Heart right ventricle (tissue), 16 donors: ENCODE measurements around the gene BIRC7. TPM values are rescaled to one million over a fixed set of nuclear protein-coding genes. Genes with fewer than 3 reads are reported as not detected.

ENCODE experiments used
- ATAC-seq, 8 donors: fragments of 200-7000 bp; cut with Tn5 transposase; one replicate each; pipeline ENCODE4 v1.9.1; 2020; ENCODE audit warnings: mild to moderate bottlenecking in 8 of 8, moderate library complexity in 8 of 8, moderate number of reproducible peaks in 1 of 8
- DNase-seq, 2 donors: peaks; one replicate each; pipeline ENCODE4 v3.0.0-alpha.2; 2020
- H3K27ac ChIP-seq, 10 donors: fragments of 200-600 bp; sonication (generic) in 2 of 10; one replicate each; pipeline versions ENCODE4 v1.5.0 to v1.8.0; 2020 to 2022; ENCODE audit warnings: mild to moderate bottlenecking in 3 of 10
- H3K27me3 ChIP-seq, 7 donors: fragments of 200-600 bp; one replicate each; pipeline ENCODE4 v1.8.0; 2021 to 2022; ENCODE audit warnings: mild to moderate bottlenecking in 2 of 7
- H3K36me3 ChIP-seq, 9 donors: fragments of 200-600 bp; sonication (generic) in 1 of 9; one replicate each; pipeline versions ENCODE4 v1.5.0 to v1.8.0; 2020 to 2022; ENCODE audit warnings: mild to moderate bottlenecking in 2 of 9
- H3K4me1 ChIP-seq, 9 donors: fragments of 200-600 bp; sonication (generic) in 1 of 9; one replicate each; pipeline versions ENCODE4 v1.5.0 to v1.8.0; 2020 to 2022; ENCODE audit warnings: mild to moderate bottlenecking in 4 of 9
- H3K4me3 ChIP-seq, 10 donors: fragments of 200-600 bp; sonication (generic) in 2 of 10; one replicate each; pipeline versions ENCODE4 v1.5.0 to v1.8.0; 2020 to 2022; ENCODE audit warnings: mild to moderate bottlenecking in 7 of 10, moderate library complexity in 2 of 10
- H3K9me3 ChIP-seq, 11 donors: fragments of 200-600 bp in 10 of 11; sonication (generic) in 2 of 11; one replicate each; pipeline versions ENCODE4 v1.5.0 to v1.8.0; 2013 to 2022; ENCODE audit warnings: mild to moderate bottlenecking in 2 of 11, control low read depth in 1 of 11, moderate library complexity in 1 of 11
- CTCF ChIP-seq, 9 donors: fragments of 200-600 bp; sonication (generic) in 2 of 9; IDR thresholded peaks; one replicate each; pipeline versions ENCODE4 v1.5.0 to v1.8.0; 2021 to 2022; ENCODE audit warnings: antibody characterized with exemption in 9 of 9, mild to moderate bottlenecking in 5 of 9, moderate library complexity in 1 of 9
- WGBS, 2 donors: extraction: QIAGEN DNeasy Blood & Tissue Kit; methylation state at CpG; one replicate each; pipeline ENCODE4 v1.1.7; 2013; ENCODE audit warnings: inconsistent platforms in 1 of 2; 5-methylcytosine and 5-hydroxymethylcytosine counted together
- intact Hi-C, 10 donors: fragments of 100-400 bp; cut with DNase I; formaldehyde crosslinking; loops; one replicate each; pipeline versions ENCODE4 v1.11.1 to v1.14.2; 2022
- polyA plus RNA-seq, 2 donors: library from polyadenylated mRNA; stranded (reverse); fragments of 200-250 nt; gene quantifications; one replicate each; pipeline ENCODE4 v1.2.3, GENCODE V29; 2013
- total RNA-seq, 10 donors: library from RNA; stranded (reverse); fragmentation: NEBNext Ultra II Directional in 3 of 10; extraction: Animal tissue kit (Norgen Biotek cat#: 25700) in 3 of 10; gene quantifications; one replicate each; pipeline versions ENCODE4 v1.2.1 to v1.2.4, GENCODE V29; 2021 to 2023
- donor health status: Arrhythmogenic right ventricular cardiomyopathy.
- donor health status: ischemic (EF 13 %, LVEDD 7.1; RV severe dilation, severe dysfunction).
- donor health status: healthy with polysubstance abuse.
- donor health status: DM: no; HTN: yes; CAD: no.
- donor health status: DM: no; HTN: no; CAD: no.
- donor health status: ischemic (EF 25% LVEDD 6.9; RV normal size, moderate dysfunction).
- donor health status: ischemic (EF 25% LVEDD 5.7; RV mildly dilated, moderate dysfunction).
- donor health status: healthy.
- donor health status: DM: yes; HTN: yes; CAD: no.
- donor health status: Ischemic cardiomyopathy.
- donor health status: ischemic (EF 35%, LVEDD 5.7; RV mildly dilated, moderate dysfunction).
- donor health status: nonischemic (EF 11% LVEDD 7.7; RV severe dilation, severe dysfunction).
- donor health status: DM: yes; HTN: yes; CAD: no.
- donor health status: PGD.
- donor health status: ischemic (EF 29% LVEDD 5.4; RV normal size, mild dysfunction).
- donor health status: nonischemic (EF 23%, LVEDD 6.1; RV moderate dilation, normal function).

Gene BIRC7
- total and polyA plus RNA-seq, 12 donors: 0.21 to 2.1 (median 0.37) TPM; not detected in 7

GRCh38 chr20:63216849-63217471, 18.7 kb upstream of the BIRC7 start:
- H3K9me3 ChIP-seq: no peaks in the 10 kb centered on the region
- peaks cover 0 to 30% (median 14%) of the 10 kb centered on the region in 9 donors for H3K36me3 ChIP-seq
- intact Hi-C loops: loop anchor here in 1 of 10 donors (5.0 kb wide), 1 partner anchor 55 kb away; the partner anchor contains the start of gene ARFGAP1
- ATAC-seq (no peak), DNase-seq (no peak)
- WGBS, 2 donors: 81 to 82% methylated on average over 13 of the region's 13 CpGs
- peak overlapping the region in 9 of 10 donors; percentile 72 to 93 (median 85) for H3K27ac ChIP-seq
- peaks cover 15 to 42% (median 36%) of the 10 kb centered on the region in 9 donors for H3K4me1 ChIP-seq
- H3K27me3 ChIP-seq: peaks cover 0 to 9% (median 0%) of the 10 kb centered on the region in 7 donors
- TF ChIP-seq CTCF (IDR thresholded peaks at IDR 0.05): no peak
- peak overlapping the region in 9 of 10 donors; percentile 69 to 98 (median 94) for H3K4me3 ChIP-seq

- intact Hi-C loops: loop anchor here in 1 of 10 donors (5.0 kb wide), 1 partner anchor 55 kb away; the partner anchor contains the start of gene ARFGAP1
- Histone ChIP-seq H3K9me3 (no peaks in the 10 kb centered on the region), H3K27ac (no peak overlapping the region), H3K36me3 (peaks cover 0 to 22% (median 7%) of the 10 kb centered on the region in 9 donors), H3K4me3 (no peak overlapping the region), H3K4me1 (peaks cover 12 to 35% (median 30%) of the 10 kb centered on the region in 9 donors), H3K27me3 (peaks cover 0 to 9% (median 0%) of the 10 kb centered on the region in 7 donors)
- DNase-seq: no peak
- no peak for ATAC-seq
- 65 to 72% methylated on average over 7 of the region's 7 CpGs for WGBS, 2 donors
- TF ChIP-seq CTCF (IDR thresholded peaks at IDR 0.05): no peak
Measured at GRCh38 chr20:63217706-63218105, 18.0 kb upstream of the BIRC7 start.

- Histone ChIP-seq H3K9me3 (no peaks in the 10 kb centered on the region), H3K27ac (no peak overlapping the region), H3K4me3 (no peak overlapping the region), H3K36me3 (peaks cover 0 to 10% (median 0%) of the 10 kb centered on the region in 9 donors), H3K27me3 (peaks cover 0 to 9% (median 0%) of the 10 kb centered on the region in 7 donors), H3K4me1 (peaks cover 12 to 23% (median 19%) of the 10 kb centered on the region in 9 donors)
- intact Hi-C loops: loop anchor here in 1 of 10 donors (5.0 kb wide), 1 partner anchor 53 kb away; the partner anchor contains the start of gene ARFGAP1
- WGBS, 2 donors: 71 to 79% methylated on average over 13 of the region's 13 CpGs
- no peak for TF ChIP-seq CTCF (IDR thresholded peaks at IDR 0.05)
- ATAC-seq: no peak
- no peak for DNase-seq
Measured at GRCh38 chr20:63218701-63219446, 16.8 kb upstream of the BIRC7 start.

GRCh38 chr20:63219447-63219821, 16.3 kb upstream of the BIRC7 start:
- TF ChIP-seq CTCF (IDR thresholded peaks at IDR 0.05): no peak
- H3K27ac ChIP-seq: no peak overlapping the region
- peaks cover 0 to 9% (median 0%) of the 10 kb centered on the region in 7 donors for H3K27me3 ChIP-seq
- WGBS, 2 donors: 75 to 78% methylated on average over 8 of the region's 8 CpGs
- DNase-seq (no peak), ATAC-seq (no peak)
- peaks cover 0 to 5% (median 0%) of the 10 kb centered on the region in 9 donors for H3K36me3 ChIP-seq
- intact Hi-C loops: loop anchor here in 1 of 10 donors (5.0 kb wide), 1 partner anchor 53 kb away; the partner anchor contains the start of gene ARFGAP1
- peaks cover 11 to 22% (median 16%) of the 10 kb centered on the region in 9 donors for H3K4me1 ChIP-seq
- no peaks in the 10 kb centered on the region for H3K9me3 ChIP-seq
- H3K4me3 ChIP-seq: no peak overlapping the region
